Sigmoid colon (tissue), 4 donors: ENCODE measurements around the gene MRGPRD.

Experiments used
- CTCF ChIP-seq, 4 experiments: fragments of 450-650 bp in 3 of 4; fragments of 200-600 bp in 1 of 4; IDR thresholded peaks; one replicate each; pipeline ENCODE4 v1.5.1; 2016 to 2019; ENCODE audit warnings: antibody characterized with exemption in 4 of 4, mild to moderate bottlenecking in 3 of 4, moderate library complexity in 2 of 4
- POLR2AphosphoS5 ChIP-seq, 4 donors: sonication (generic); formaldehyde crosslinking; IDR thresholded peaks; one replicate each; pipeline ENCODE4 v1.6.1; 2017; ENCODE audit warnings: antibody characterized with exemption in 4 of 4

- no peak for TF ChIP-seq CTCF (IDR thresholded peaks at IDR 0.05)
- no peak for TF ChIP-seq POLR2AphosphoS5 (IDR thresholded peaks at IDR 0.05)
Measured at GRCh38 chr11:68974421-68975194, 6.2 kb downstream of the MRGPRD start.
